OCI-LY7 (cell line): Measurements from ENCODE around the gene MRTFB.

Experiments used
- EZH2phosphoT487 ChIP-seq: fragments of 200-600 bp; sonication (generic); IDR thresholded peaks from 2 replicates; pipeline ENCODE4 v1.6.1; 2018; ENCODE audit warnings: low read depth, borderline replicate concordance, mild to moderate bottlenecking, mixed run types, antibody characterized with exemption, low read length, moderate library complexity, mixed read lengths
- TF ChIP-seq, protein P1 (sequence below): fragments of 200-600 bp; sonication (generic); conservative IDR thresholded peaks from 2 replicates; pipeline ENCODE4 v1.5.1; 2014; ENCODE audit warnings: mild to moderate bottlenecking, antibody characterized with exemption, low read length, moderate library complexity, mixed read lengths

DNA sequence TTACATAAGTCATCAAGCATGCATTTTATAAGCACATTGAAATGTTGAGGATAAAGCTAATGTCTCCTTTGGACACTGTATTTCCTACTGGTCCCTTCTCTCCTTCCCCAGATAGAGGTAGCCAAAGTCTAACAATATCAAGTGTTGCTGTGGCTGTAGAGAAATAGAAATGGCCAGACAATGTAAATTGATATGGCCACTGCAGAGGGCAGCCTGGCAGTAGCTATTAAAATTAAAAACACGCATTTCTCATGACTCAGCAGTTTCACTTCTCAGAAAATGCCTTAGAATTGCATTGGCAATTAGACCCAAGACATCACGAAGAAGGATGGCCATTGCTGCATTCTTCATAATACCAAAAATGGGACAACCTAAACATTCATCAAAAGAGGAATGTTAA is 46.8 kb upstream of the MRTFB start:
- TF ChIP-seq, protein P1, sequence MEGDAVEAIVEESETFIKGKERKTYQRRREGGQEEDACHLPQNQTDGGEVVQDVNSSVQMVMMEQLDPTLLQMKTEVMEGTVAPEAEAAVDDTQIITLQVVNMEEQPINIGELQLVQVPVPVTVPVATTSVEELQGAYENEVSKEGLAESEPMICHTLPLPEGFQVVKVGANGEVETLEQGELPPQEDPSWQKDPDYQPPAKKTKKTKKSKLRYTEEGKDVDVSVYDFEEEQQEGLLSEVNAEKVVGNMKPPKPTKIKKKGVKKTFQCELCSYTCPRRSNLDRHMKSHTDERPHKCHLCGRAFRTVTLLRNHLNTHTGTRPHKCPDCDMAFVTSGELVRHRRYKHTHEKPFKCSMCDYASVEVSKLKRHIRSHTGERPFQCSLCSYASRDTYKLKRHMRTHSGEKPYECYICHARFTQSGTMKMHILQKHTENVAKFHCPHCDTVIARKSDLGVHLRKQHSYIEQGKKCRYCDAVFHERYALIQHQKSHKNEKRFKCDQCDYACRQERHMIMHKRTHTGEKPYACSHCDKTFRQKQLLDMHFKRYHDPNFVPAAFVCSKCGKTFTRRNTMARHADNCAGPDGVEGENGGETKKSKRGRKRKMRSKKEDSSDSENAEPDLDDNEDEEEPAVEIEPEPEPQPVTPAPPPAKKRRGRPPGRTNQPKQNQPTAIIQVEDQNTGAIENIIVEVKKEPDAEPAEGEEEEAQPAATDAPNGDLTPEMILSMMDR, result no peak
- TF ChIP-seq EZH2phosphoT487, result no peak
